Measurements from ENCODE around the gene CFAP251.
A peak's percentile ranks its signal among the peaks of the same experiment; 100 is the strongest.
"Not testable (repeated sequence)": the region's sequence is repeated elsewhere in the genome, so short reads cannot be mapped to it uniquely, and the experiment has no call there.

CFAP251 gene

GRCh38 chr12:121875582-121875981, 42.8 kb upstream of the CFAP251 start (continued):
- no peak for TF ChIP-seq ZNF549 (tag by site-specific recombination; IDR thresholded peaks at IDR 0.05)
- TF ChIP-seq OSR2 (tag by site-specific recombination; IDR thresholded peaks at IDR 0.05), result no peak
- no peak for TF ChIP-seq TCF7L2 (IDR thresholded peaks at IDR 0.05; ENCODE audit: borderline replicate concordance, low read depth, low read length)
- TF ChIP-seq ZNF791 (tag by site-specific recombination; IDR thresholded peaks at IDR 0.05), result no peak
- TF ChIP-seq SP3 (tag by site-specific recombination; IDR thresholded peaks at IDR 0.05), result no peak
- no peak for TF ChIP-seq OVOL3 (tag by site-specific recombination; IDR thresholded peaks at IDR 0.05)
- no peak for TF ChIP-seq REPIN1 (tag by site-specific recombination; IDR thresholded peaks at IDR 0.05; ENCODE audit: low read depth)

DNA sequence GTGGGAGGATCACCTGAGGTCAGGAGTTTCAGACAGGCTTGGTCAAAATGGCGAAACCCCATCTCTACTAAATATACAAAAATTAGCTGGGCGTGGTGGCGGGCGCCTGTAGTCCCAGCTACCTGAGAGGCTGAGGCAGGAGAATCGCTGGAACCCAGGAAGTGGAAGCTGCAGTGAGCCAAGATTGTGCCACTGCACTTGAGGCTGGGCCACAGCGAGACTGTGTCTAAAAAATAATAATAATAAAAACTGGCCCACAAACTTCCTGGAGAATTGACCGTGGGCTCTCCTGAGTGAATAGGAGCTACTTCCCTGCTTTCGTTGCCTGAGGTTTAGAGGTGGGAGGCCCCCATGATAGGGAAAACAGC, 42.3 kb upstream of the CFAP251 start:
- H3K27ac ChIP-seq (ENCODE audit: extremely low read depth, low read depth, low read length); H3K4me3 ChIP-seq (ENCODE audit: low read depth, low read length); POLR2A ChIA-PET; H3K36me3 ChIP-seq (ENCODE audit: control insufficient read depth in 2 of 2, insufficient read depth in 1 of 2, low read length in 2 of 2); H3K9me3 ChIP-seq (ENCODE audit: control insufficient read depth, insufficient read depth, low read depth, low read length); H3K4me1 ChIP-seq (ENCODE audit: control insufficient read depth, insufficient read depth, low read length): not testable (repeated sequence)
- CTCF ChIA-PET, result interaction anchor here (0.6 to 1.6 kb wide), 4 partner anchors 12 to 380 kb away, joined by 3 to 5 read pairs (median 4); no protein-coding TSS in a partner anchor

GRCh38 chr12:121883315-121883660, 35.1 kb upstream of the CFAP251 start:
- TF ChIP-seq ZNF600 (tag by site-specific recombination; IDR thresholded peaks at IDR 0.05) (peak; percentile 87; the same call in 1 of the 2 replicates), ZNF37A (tag by site-specific recombination; IDR thresholded peaks at IDR 0.05) (no peak), ZNF701 (tag by site-specific recombination; IDR thresholded peaks at IDR 0.05) (0 out of 2 replicates have a peak, but pooled peaks have one; percentile 2), ZNF354C (tag by site-specific recombination; IDR thresholded peaks at IDR 0.05; ENCODE audit: borderline replicate concordance, low read depth) (no peak), PRDM10 (tag by site-specific recombination; IDR thresholded peaks at IDR 0.05) (peak; percentile 83)
- no peak overlapping the region for H3K27ac ChIP-seq (ENCODE audit: extremely low read depth, low read depth, low read length)

GRCh38 chr12:121885129-121885528, 33.3 kb upstream of the CFAP251 start:
- H3K9me3 ChIP-seq (ENCODE audit: control insufficient read depth, insufficient read depth, low read depth, low read length); H3K27ac ChIP-seq (ENCODE audit: extremely low read depth, low read depth, low read length); H3K4me1 ChIP-seq (ENCODE audit: control insufficient read depth, insufficient read depth, low read length); H3K4me3 ChIP-seq (ENCODE audit: low read depth, low read length); H3K36me3 ChIP-seq (ENCODE audit: control insufficient read depth in 2 of 2, insufficient read depth in 1 of 2, low read length in 2 of 2): not testable (repeated sequence)
- POLR2A ChIA-PET, result interaction anchor here (0.8 kb wide), 1 partner anchor 1650 kb away, joined by 4 read pairs; no protein-coding TSS in a partner anchor
- CTCF ChIA-PET, result interaction anchor here (9.9 kb wide), 1 partner anchor 89 kb away, joined by 154 read pairs; the partner anchor contains the start of gene RHOF

More at GRCh38 chr12:121883315-121883660, 35.1 kb upstream of the CFAP251 start:
- Histone ChIP-seq H3K4me1 (ENCODE audit: control insufficient read depth, insufficient read depth, low read length) (no peaks in the 10 kb centered on the region), H3K4me3 (ENCODE audit: low read depth, low read length) (no peak overlapping the region), H3K9me3 (ENCODE audit: control insufficient read depth, insufficient read depth, low read depth, low read length) (no peaks in the 10 kb centered on the region), H3K36me3 (ENCODE audit: control insufficient read depth in 2 of 2, insufficient read depth in 1 of 2, low read length in 2 of 2) (no peaks in the 10 kb centered on the region)
- POLR2A ChIA-PET, result interaction anchor here (0.7 to 0.9 kb wide), 3 partner anchors 81 to 1191 kb away, joined by 3 to 4 read pairs (median 3); no protein-coding TSS in a partner anchor
- CTCF ChIA-PET, result interaction anchor here (0.6 to 1.5 kb wide), 6 partner anchors 12 to 89 kb away, joined by 3 to 8 read pairs (median 4); partner anchors contain the start of gene HPD

DNA sequence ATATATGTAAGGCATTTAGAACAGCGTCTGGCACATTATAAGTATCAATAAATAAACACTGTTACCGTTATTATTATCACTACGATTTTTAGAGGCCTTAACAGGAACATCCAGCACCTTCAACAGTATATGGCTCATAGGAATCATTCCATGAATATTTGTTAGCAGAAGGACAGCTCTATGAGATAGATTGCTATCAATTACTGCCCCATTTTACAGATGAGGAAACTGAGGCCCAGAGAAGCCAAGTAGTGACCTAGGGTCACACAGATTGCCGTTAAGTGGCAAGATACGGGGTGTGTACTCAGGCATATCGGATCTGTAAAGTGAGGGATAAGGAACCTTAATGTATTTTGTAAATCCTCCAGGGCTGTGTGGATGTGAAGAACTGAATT, 30.3 kb upstream of the CFAP251 start:
- H3K4me1 ChIP-seq (ENCODE audit: control insufficient read depth, insufficient read depth, low read length), result 0 out of 2 replicates have a peak, but pooled peaks cover 5% of the 10 kb centered on the region
- CTCF ChIA-PET, result interaction anchor here (0.5 to 9.9 kb wide), 19 partner anchors 9 to 205 kb away, joined by 3 to 154 read pairs (median 3); partner anchors contain the start of gene RHOF
- H3K27ac ChIP-seq (ENCODE audit: extremely low read depth, low read depth, low read length), result no peak overlapping the region
- POLR2A ChIA-PET, result interaction anchor here (0.5 to 1.9 kb wide), 22 partner anchors 16 to 338 kb away, joined by 3 to 24 read pairs (median 4); partner anchors contain the start of genes DIABLO and RHOF
- peak overlapping the region; percentile 81 for H3K4me3 ChIP-seq (ENCODE audit: low read depth, low read length)
- no peaks in the 10 kb centered on the region for H3K9me3 ChIP-seq (ENCODE audit: control insufficient read depth, insufficient read depth, low read depth, low read length)
- H3K36me3 ChIP-seq (ENCODE audit: control insufficient read depth in 2 of 2, insufficient read depth in 1 of 2, low read length in 2 of 2), result peaks cover 3 to 11% of the 10 kb centered on the region in 2 experiments; a peak in 2 of 3 replicates
- TF ChIP-seq KLF1 (tag by site-specific recombination; IDR thresholded peaks at IDR 0.05) (no peak), ZNF140 (tag by site-specific recombination; IDR thresholded peaks at IDR 0.05) (no peak), ZNF16 (tag by site-specific recombination; IDR thresholded peaks at IDR 0.05; ENCODE audit: low read depth) (no peak), ZNF174 (tag by site-specific recombination; IDR thresholded peaks at IDR 0.05) (peak; percentile 99; the same call in 1 of the 2 replicates), ZSCAN5A (tag by site-specific recombination; IDR thresholded peaks at IDR 0.05) (no peak)
- TF ChIP-seq, protein P1, sequence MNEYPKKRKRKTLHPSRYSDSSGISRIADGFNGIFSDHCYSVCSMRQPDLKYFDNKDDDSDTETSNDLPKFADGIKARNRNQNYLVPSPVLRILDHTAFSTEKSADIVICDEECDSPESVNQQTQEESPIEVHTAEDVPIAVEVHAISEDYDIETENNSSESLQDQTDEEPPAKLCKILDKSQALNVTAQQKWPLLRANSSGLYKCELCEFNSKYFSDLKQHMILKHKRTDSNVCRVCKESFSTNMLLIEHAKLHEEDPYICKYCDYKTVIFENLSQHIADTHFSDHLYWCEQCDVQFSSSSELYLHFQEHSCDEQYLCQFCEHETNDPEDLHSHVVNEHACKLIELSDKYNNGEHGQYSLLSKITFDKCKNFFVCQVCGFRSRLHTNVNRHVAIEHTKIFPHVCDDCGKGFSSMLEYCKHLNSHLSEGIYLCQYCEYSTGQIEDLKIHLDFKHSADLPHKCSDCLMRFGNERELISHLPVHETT (tag by site-specific recombination; IDR thresholded peaks at IDR 0.05), result peak; percentile 84
